Activated CD8-positive, alpha-beta memory T cell treated with anti-CD3 and anti-CD28 coated beads for 1 hour (primary cell): Measurements from ENCODE around the gene KIAA0040.

Experiments
- DNase-seq, 2 donors: peaks; one replicate each; pipeline ENCODE4 v3.0.0-alpha.2; 2020; ENCODE audit warnings: low read depth in 1 of 2; ENCODE audit errors: extremely low read depth in 1 of 2

Gene KIAA0040

GRCh38 chr1:175145899-175146528 lies 46.6 kb downstream of the KIAA0040 start:
- DNase-seq, result no peak

- DNase-seq, result no peak
Measured at GRCh38 chr1:175138579-175138978, 54.0 kb downstream of the KIAA0040 start.

GRCh38 chr1:175137369-175137768 lies 55.2 kb downstream of the KIAA0040 start:
- no peak for DNase-seq

- DNase-seq, result no peak
Measured at GRCh38 chr1:175136246-175136645, 56.3 kb downstream of the KIAA0040 start.

- no peak for DNase-seq
Measured at GRCh38 chr1:175134500-175134899, 58.1 kb downstream of the KIAA0040 start.

- no peak for DNase-seq
Measured at GRCh38 chr1:175133673-175134435, 58.7 kb downstream of the KIAA0040 start.

GRCh38 chr1:175132436-175132835 lies 60.1 kb downstream of the KIAA0040 start:
- DNase-seq, result no peak

GRCh38 chr1:175131095-175131494 lies 61.5 kb downstream of the KIAA0040 start:
- DNase-seq, result no peak

GRCh38 chr1:175130649-175131045 lies 61.9 kb downstream of the KIAA0040 start:
- DNase-seq, result no peak

- no peak for DNase-seq
Measured at GRCh38 chr1:175129997-175130648, 62.5 kb downstream of the KIAA0040 start.

- DNase-seq, result no peak
Measured at GRCh38 chr1:175129644-175129996, 63.0 kb downstream of the KIAA0040 start.

GRCh38 chr1:175129182-175129581 lies 63.4 kb downstream of the KIAA0040 start:
- DNase-seq, result no peak

- no peak for DNase-seq
Measured at GRCh38 chr1:175128523-175128922, 64.1 kb downstream of the KIAA0040 start.

GRCh38 chr1:175127565-175127964 lies 65.0 kb downstream of the KIAA0040 start:
- DNase-seq, result no peak

GRCh38 chr1:175126347-175126746 lies 66.2 kb downstream of the KIAA0040 start:
- DNase-seq, result no peak

- no peak for DNase-seq
Measured at GRCh38 chr1:175124861-175125260, 67.7 kb downstream of the KIAA0040 start.

GRCh38 chr1:175120511-175120910 lies 72.1 kb downstream of the KIAA0040 start:
- DNase-seq, result no peak

GRCh38 chr1:175118375-175119367 lies 73.9 kb downstream of the KIAA0040 start:
- DNase-seq, result no peak

GRCh38 chr1:175116903-175117302 lies 75.7 kb downstream of the KIAA0040 start:
- DNase-seq, result no peak

GRCh38 chr1:175116210-175116798 lies 76.3 kb downstream of the KIAA0040 start:
- DNase-seq, result no peak
